HG03139 (cell line): ENCODE measurements around the gene CCDC13.
A peak's percentile ranks its signal among the peaks of the same experiment; 100 is the strongest.
"Not testable (repeated sequence)": the region's sequence is repeated elsewhere in the genome, so short reads cannot be mapped to it uniquely, and the experiment has no call there.

Experiments
- ATAC-seq: cut with Tn5 transposase; IDR thresholded peaks from one replicate; pipeline ENCODE4 v1.9.1; 2021; ENCODE audit not compliant: unreplicated experiment

Gene CCDC13

DNA sequence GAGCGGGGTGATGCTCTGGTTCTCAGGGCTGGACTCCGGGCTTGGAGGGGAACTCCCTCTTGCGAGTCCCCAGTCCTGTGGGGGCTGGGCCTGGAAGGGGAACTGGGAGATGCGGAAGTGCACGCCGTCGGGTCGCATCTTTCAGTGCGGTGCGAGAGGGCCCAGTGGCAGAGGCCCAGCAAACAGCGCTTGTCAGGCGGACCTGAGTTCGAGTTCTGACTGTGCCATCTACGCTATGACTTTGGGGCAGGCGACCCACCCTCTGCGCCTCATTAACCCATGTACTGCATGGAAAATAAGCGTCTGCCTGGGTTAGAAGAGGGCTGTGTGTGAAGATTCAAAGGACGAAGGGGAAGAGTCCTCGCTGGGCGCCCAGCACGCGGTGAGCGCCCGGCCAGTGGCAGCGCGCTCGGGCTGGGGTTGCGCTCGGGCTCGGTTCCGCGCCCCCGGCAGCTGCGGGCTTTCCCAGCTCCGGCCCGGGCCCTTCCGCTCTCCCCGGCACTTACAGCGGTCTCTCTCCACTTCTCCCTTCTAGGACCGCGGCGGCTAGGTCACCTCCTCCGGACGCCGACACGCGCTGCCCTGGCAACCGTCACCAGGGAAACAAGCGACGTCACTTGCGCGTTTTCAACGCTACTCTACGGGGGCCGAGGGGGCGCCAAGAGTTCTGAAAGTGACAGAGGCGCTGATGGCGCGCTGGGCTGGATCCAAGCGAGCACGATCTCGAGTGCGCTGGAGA is at the start of gene CCDC13:
Gene CCDC13 (minus strand): TSS at position 584 of the 739 bp plus-strand sequence. CDS start 14,908 bp downstream, outside the sequence.
- peak; percentile 97 for ATAC-seq

DNA sequence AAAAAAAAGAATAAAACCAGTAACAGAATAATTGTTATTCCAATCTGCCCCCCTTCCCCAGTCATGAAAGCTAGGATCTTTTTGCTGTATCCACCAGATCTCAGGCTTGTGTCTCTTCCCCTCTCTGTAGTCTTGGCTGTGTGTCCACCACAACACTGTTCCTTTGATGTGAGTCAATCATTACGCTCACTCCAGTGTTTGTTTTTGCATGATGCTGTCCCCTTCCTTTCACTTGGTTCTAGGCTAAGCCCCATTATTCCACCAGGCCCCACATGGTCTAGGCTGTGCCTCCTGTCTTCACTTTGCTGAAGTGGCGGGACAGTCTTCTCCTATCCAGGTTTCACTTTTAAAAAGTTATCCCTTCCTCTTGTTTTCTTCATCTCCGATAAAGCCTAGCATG is 49.8 kb upstream of the CCDC13 start:
- no peak for ATAC-seq

DNA sequence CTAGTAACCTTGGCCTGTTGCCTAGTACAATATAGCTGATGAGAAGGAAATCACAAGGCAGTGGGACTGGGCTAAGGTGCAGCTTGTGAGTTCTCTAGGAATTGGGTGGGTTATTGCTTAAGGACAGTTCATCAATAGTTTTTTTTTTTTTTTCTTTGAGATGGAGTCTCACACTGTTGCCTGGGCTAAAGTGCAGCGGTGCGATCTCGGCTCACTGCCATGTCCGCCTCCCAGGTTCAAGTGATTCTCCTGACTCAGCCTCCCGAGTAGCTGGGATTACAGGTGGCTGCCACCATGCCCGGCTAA is 47.6 kb upstream of the CCDC13 start:
- ATAC-seq, result no peak

DNA sequence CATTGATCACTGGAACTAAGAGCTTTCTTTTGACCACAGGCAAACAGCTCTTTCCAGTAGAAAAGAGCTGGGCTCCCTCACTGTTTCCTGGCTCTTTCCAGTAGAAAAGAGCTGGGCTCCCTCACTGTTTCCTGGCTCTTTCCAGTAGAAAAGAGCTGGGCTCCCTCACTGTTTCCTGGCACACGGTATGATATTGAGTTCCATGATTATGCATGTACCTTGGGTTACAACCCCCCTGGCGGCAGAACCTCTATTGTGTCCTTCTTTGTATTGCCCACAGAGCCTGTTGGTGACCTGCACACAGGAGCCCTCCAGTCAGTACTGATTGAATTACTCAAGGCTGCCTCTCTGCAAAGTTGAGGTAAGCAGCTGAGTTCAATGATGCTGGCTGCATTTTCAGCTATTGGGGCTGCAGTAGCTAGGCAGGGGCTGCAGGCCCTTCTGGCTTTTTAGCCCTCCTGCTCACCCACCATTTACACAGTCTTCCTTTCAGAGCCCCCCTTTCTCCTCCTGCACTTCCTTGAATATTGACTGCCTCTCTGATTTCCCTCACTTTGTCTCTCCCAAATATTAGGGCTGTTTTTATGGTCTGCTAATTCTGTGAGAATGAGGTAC is 46.4 kb upstream of the CCDC13 start:
- no peak for ATAC-seq

GRCh38 chr3:42815826-42816225 is 42.8 kb upstream of the CCDC13 start:
- no peak for ATAC-seq

DNA sequence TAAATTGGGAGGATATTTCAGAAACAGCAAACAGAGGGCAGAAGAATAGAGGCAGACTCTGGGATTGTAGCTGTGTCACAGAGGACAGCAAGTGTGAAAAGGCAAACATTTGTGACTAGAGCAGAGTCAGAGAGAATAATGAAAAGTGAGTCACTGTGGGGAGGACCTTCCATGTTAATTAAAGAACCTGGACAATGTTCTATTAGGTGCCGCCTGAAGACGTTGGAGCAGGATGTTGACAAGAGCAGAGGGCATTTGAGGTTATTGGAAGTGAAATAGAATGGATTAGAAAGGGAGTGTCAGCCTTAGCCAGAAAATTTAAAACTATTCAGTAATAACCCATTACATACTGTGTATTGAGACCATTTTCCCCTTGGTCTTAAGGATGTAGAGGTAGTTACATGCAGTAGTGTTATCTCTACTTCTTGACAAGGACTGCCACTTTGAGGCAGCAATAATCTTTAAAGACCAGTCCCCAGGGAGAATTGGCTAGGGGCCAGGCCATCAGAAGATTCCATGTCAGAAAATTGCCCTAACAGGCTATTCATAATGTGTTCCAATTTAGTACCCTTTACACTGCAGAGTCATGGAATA is 42.0 kb upstream of the CCDC13 start:
- ATAC-seq, result no peak

DNA sequence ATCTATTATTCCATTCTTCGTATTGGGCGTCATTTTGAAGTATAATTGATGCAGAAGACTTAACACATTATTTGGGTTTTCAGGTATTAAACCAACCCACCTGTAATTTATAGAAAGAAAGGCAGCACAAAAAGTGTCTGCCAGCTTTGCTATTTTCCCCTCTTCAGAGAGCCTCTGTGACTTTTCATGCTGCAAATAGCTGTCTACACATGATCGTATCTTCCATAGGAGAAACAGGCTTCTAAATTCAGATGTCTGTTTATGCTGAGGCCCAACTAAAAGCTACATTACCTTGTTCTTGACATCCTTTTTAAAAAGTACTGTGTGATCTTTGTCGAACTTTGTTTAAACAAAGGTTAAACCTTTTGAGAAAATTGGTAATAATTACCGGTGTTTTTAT is 41.2 kb upstream of the CCDC13 start:
- ATAC-seq, result no peak

GRCh38 chr3:42811118-42811883 is 38.2 kb upstream of the CCDC13 start:
- ATAC-seq, result not testable (repeated sequence)

- ATAC-seq, result not testable (repeated sequence)
These were observed 37.7 kb upstream of the CCDC13 start for GRCh38 chr3:42810706-42811105.

GRCh38 chr3:42809202-42809601 is 36.1 kb upstream of the CCDC13 start, which contains the start of gene ACKR2:
Gene ACKR2, plus strand, starts transcription at chr3:42809445. Its CDS starts 55,058 bp downstream, at chr3:42864503.
- no peak for ATAC-seq

DNA sequence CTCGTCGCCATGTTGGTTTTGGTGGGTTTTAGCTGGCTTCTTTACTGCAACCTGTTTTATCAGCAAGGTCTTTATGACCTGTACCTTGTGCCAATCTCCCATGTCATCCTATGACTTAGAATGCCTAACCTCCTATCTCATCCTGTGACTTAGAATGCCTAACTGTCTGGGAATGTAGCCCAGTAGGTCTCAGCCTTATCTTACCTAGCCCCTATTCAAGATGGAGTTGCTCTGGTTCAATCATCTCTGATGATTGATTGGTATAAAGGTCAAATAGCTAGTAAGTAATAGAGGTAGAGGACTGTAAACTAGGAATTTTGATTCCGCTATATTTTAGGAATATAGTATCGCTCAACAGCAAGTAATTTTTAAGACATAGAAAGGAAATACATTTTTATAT is 34.9 kb upstream of the CCDC13 start:
- no peak for ATAC-seq

DNA sequence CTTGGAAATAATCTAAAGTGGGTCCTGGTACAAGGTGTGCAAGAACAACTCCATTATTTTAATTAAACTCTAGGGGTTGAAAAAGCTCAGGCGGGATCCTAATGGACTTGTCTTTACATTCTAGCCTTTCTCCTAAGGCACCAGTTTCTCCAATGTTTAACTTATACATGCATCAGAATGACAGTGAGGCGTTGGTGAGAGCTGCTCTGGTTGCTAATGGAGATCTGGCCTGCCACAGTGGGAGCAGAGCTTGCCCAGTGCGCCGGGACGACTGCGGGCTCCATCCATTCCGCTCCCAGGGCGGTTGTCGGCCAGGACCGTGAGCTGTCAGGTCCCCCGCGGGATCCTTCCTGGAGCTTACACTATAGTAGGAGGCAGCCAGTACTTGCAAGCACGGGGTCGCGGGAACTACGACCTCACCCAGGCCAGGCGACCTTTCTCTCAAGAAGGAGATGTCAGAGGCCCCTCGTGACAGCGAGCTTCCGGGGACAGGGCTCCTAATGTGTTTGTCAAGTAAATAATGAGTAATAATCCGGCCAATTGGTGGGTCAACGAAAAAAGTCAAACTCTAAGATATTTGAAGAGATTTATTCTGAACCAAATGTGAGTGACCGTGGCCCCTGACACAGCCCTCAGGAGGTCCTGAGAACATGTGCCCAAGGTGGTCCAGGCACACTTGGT is 32.2 kb upstream of the CCDC13 start:
- no peak for ATAC-seq

DNA sequence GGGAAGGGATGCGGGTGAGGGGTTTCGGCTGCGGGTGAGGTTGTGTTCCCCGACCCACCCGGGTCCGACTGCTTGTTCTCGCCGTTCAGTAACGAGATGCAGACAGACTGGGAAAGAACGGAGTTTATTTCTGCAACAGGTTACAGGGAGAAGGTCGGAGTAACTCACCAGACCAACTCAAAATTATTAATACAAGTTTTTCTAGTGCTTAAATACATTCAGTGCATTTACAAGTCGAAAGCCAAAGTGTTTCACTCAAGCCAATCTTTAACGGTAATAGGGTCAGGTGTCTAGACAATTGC is 31.7 kb upstream of the CCDC13 start:
- ATAC-seq, result peak; percentile 5

DNA sequence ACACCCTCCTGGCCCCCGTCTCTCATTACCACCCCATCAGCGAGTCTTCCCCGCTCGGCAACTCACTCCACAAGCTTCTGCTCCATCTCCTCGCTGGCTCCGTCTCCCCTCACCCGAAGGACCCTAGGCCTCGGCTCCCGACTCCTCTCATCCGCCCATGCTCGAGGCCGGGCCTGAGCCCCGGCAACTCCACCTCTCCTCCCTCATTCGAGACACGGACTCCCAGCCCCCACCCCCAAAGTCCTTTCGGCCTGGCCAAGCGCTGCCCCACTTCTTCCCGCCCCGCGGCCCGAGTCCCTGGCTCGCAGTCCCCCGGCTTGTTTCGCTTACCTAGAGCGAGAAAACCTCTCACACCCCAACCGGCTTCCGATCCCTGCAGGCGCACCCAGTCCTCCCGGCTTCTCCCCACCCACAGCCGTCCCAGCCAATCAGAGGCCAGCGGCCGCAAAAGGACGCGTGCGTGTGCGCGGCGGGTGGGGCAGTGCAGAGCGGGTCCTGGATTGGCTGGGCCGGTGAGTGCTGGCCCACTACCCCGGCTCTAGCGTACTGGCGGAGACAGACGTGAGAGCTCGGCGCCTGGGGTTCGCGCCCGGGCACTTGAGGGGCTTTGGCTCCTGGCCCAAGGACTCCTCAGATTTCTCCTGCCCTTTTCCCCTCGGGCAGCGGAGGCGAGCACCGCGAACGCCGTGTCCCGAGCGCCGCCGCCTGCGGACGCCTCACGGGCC is 31.2 kb upstream of the CCDC13 start, which contains the start of gene HIGD1A:
Gene HIGD1A (minus strand): TSS at position 385 of the 725 bp plus-strand sequence. CDS start 10,237 bp downstream, outside the sequence.
- ATAC-seq, result peak; percentile 99

- ATAC-seq, result peak; percentile 23
These were observed 30.5 kb upstream of the CCDC13 start for GRCh38 chr3:42803414-42804105.

GRCh38 chr3:42802876-42803413 is 29.9 kb upstream of the CCDC13 start:
- ATAC-seq, result no peak

DNA sequence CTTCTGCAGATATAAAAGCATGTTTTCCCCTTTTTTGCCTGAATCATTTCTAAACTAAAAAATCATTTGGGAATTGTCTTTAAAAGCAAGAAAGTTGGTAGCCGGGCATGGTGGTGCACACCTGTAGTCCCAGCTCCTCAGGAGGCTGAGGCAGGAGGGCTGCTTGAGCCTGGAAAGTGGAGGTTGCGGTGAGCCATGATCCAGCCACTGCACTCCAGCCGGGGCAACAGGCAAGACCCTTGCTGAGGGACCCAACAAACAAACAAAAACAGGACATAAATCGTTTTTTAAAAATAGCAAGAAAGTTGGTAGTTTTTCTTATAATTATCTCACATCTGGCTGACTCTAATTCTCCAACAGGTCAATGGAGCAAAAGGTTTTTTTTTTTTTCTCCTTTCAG is 28.7 kb upstream of the CCDC13 start:
- ATAC-seq, result no peak

DNA sequence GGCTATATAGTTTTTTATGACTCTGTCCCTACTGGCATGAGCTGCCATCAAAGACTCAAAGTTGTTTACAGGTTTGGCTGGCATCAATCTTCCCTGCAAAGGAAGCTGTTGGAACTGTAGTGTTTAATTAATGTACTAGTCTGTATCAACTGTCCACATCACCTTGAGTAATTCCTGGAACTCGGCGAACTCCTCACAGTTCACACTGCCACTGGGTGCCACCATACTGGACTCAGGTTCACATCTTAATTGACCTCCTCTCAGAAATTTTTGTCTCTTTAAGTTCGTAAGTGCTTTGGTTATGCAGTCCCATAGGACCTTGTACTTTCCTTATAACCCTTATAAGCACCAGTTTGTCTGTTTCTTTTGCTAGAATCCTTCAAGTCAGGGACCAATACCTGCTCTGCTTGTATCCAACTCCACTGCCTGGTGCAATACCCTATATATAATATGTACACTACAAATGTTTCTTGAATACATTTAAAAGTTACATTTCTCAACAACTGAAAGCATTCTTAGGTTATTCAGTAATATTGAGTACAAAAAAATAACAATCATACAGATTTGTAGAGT is 28.1 kb upstream of the CCDC13 start:
- no peak for ATAC-seq

- ATAC-seq, result no peak
These were observed 27.2 kb upstream of the CCDC13 start for GRCh38 chr3:42800251-42800650.
